Gastroesophageal sphincter (tissue), 3 donors: Measurements from ENCODE around the gene ATP10A.

Experiments used
- CTCF ChIP-seq, 4 experiments: fragments of 200-600 bp in 2 of 4; fragments of 450-650 bp in 2 of 4; sonication (generic) in 1 of 4; IDR thresholded peaks; one replicate each; pipeline ENCODE4 v1.5.1; 2017 to 2019; ENCODE audit warnings: antibody characterized with exemption in 4 of 4, mild to moderate bottlenecking in 2 of 4, moderate library complexity in 2 of 4
- POLR2A ChIP-seq, 2 donors: fragments of 450-650 bp; IDR thresholded peaks; one replicate each; pipeline ENCODE4 v1.6.1; 2017; ENCODE audit warnings: antibody characterized with exemption in 2 of 2, mild to moderate bottlenecking in 2 of 2, moderate library complexity in 1 of 2
- POLR2AphosphoS5 ChIP-seq: sonication (generic); formaldehyde crosslinking; IDR thresholded peaks from one replicate; pipeline ENCODE4 v1.6.1; 2017; ENCODE audit warnings: antibody characterized with exemption

- TF ChIP-seq POLR2A (IDR thresholded peaks at IDR 0.05) (no peak), CTCF (IDR thresholded peaks at IDR 0.05) (no peak), POLR2AphosphoS5 (no peak)
Measured at GRCh38 chr15:25659251-25659650, 203.9 kb downstream of the ATP10A start.
